B cell (primary cell): Measurements from ENCODE around the gene TMEM106B. TPM values are rescaled to one million over a fixed set of nuclear protein-coding genes. Genes with fewer than 3 reads are reported as not detected.
"Not testable (repeated sequence)": the region's sequence is repeated elsewhere in the genome, so short reads cannot be mapped to it uniquely, and the experiment has no call there.

Experiments
- ATAC-seq: fragments of 200-7000 bp; cut with Tn5 transposase; one replicate; pipeline ENCODE4 v1.10.0; 2021; ENCODE audit warnings: low read depth, mild to moderate bottlenecking, moderate number of reproducible peaks, moderate library complexity
- CTCF ChIA-PET: fragments of 350-600 bp; sonication (Branson Sonifier 250); formaldehyde crosslinking; loops from one replicate; lab custom pipeline; 2021; ENCODE audit warnings: antibody characterized with exemption, inconsistent platforms; lab: Charles Lee
- POLR2A ChIA-PET: fragments of 350-600 bp; sonication (Branson Sonifier 250); formaldehyde crosslinking; loops from one replicate; lab custom pipeline; 2021; ENCODE audit warnings: antibody characterized with exemption; lab: Charles Lee
- DNase-seq: peaks from one replicate; pipeline ENCODE4 v3.0.0; 2013
- H2AFZ ChIP-seq: 2 replicates; pipeline ENCODE4 v1.6.1; 2012; ENCODE audit warnings: mild to moderate bottlenecking, low read depth, low read length; ENCODE audit not compliant: insufficient read depth, poor library complexity, severe bottlenecking
- H3K27ac ChIP-seq, 2 donors: 1 replicate in 1 of 2; 2 replicates in 1 of 2; pipeline ENCODE4 v1.5.1; 2012 to 2013; ENCODE audit warnings: low read length in 2 of 2, mild to moderate bottlenecking in 2 of 2, moderate library complexity in 1 of 2
- H3K27me3 ChIP-seq, 4 experiments: fragments of 200-600 bp in 1 of 4; sonication (generic) in 1 of 4; replicated peaks in 1 of 4; 1 replicate in 2 of 4; 2 replicates in 2 of 4; pipeline versions ENCODE4 v1.6.1 to v1.7.0; 2013 to 2016; ENCODE audit warnings: low read length in 3 of 4, mild to moderate bottlenecking in 2 of 4, mixed read lengths in 1 of 4, moderate library complexity in 1 of 4; ENCODE audit not compliant: insufficient read depth in 4 of 4, control insufficient read depth in 3 of 4; ENCODE audit errors: control extremely low read depth in 1 of 4
- H3K36me3 ChIP-seq, 2 experiments: replicated peaks in 1 of 2; 1 replicate in 1 of 2; 2 replicates in 1 of 2; pipeline versions ENCODE4 v1.6.1 to v1.7.1; 2013; ENCODE audit warnings: low read length in 1 of 2; ENCODE audit not compliant: insufficient read depth in 2 of 2, control insufficient read depth in 1 of 2; ENCODE audit errors: control extremely low read depth in 1 of 2, extremely low read depth in 1 of 2
- H3K4me1 ChIP-seq, 2 donors: fragments of 200-600 bp in 1 of 2; sonication (generic) in 1 of 2; 1 replicate in 1 of 2; 2 replicates in 1 of 2; pipeline versions ENCODE4 v1.5.1 to v1.6.1; 2013 to 2017; ENCODE audit warnings: low read length in 2 of 2; ENCODE audit not compliant: control insufficient read depth in 2 of 2, insufficient read depth in 2 of 2
- H3K4me2 ChIP-seq: replicated peaks from 2 replicates; pipeline ENCODE3; 2012; ENCODE audit warnings: mild to moderate bottlenecking, low read depth, low read length; ENCODE audit not compliant: poor library complexity, severe bottlenecking
- H3K4me3 ChIP-seq, 5 experiments: fragments of 200-600 bp in 1 of 5; sonication (generic) in 1 of 5; 1 replicate in 3 of 5; 2 replicates in 2 of 5; pipeline versions ENCODE4 v1.5.1 to v1.7.0; 2011 to 2016; ENCODE audit warnings: low read length in 4 of 5, mild to moderate bottlenecking in 4 of 5, low read depth in 2 of 5, control low read depth in 1 of 5, moderate library complexity in 1 of 5; ENCODE audit not compliant: insufficient read depth in 1 of 5; ENCODE audit errors: control extremely low read depth in 1 of 5, extremely low read depth in 1 of 5
- H3K79me2 ChIP-seq: fragments of 200-600 bp; sonication (generic); one replicate; pipeline ENCODE4 v1.6.0; 2016; ENCODE audit warnings: low read length; ENCODE audit not compliant: control insufficient read depth, insufficient read depth
- H3K9ac ChIP-seq: fragments of 200-600 bp; sonication (generic); 2 replicates; pipeline ENCODE4 v1.6.1; 2017; ENCODE audit warnings: mild to moderate bottlenecking, low read length, moderate library complexity
- H3K9me3 ChIP-seq, 3 donors: one replicate each; pipeline versions ENCODE4 v1.6.1 to v1.7.1; 2013; ENCODE audit warnings: low read length in 2 of 3; ENCODE audit not compliant: control insufficient read depth in 2 of 3, insufficient read depth in 1 of 3; ENCODE audit errors: control extremely low read depth in 1 of 3
- H4K20me1 ChIP-seq: 2 replicates; pipeline ENCODE4 v1.6.0; 2012; ENCODE audit warnings: mild to moderate bottlenecking, low read length; ENCODE audit not compliant: insufficient read depth, control insufficient read depth, poor library complexity, severe bottlenecking
- H3K27ac Mint-ChIP-seq: one replicate; pipeline ENCODE4 v1.8.0; 2021; ENCODE audit warnings: mixed read lengths
- H3K27me3 Mint-ChIP-seq: one replicate; pipeline ENCODE4 v1.8.0; 2021; ENCODE audit warnings: mixed read lengths
- H3K4me1 Mint-ChIP-seq: one replicate; pipeline ENCODE4 v1.8.0; 2021; ENCODE audit warnings: mixed read lengths
- H3K4me3 Mint-ChIP-seq: one replicate; pipeline ENCODE4 v1.8.0; 2021; ENCODE audit warnings: mixed read lengths
- H3K9me3 Mint-ChIP-seq: one replicate; pipeline ENCODE4 v1.8.0; 2022; ENCODE audit warnings: mixed read lengths; ENCODE audit not compliant: insufficient read depth
- EZH2 ChIP-seq: IDR thresholded peaks from 2 replicates; pipeline ENCODE4 v1.6.1; 2012; ENCODE audit warnings: borderline replicate concordance, low read depth, mild to moderate bottlenecking, moderate library complexity, low read length; ENCODE audit not compliant: insufficient read depth, poor library complexity, severe bottlenecking
- WGBS: methylation state at CpG from one replicate; pipeline ENCODE4 v1.1.5; 2013; ENCODE audit warnings: missing lambda C conversion rate; ENCODE audit not compliant: insufficient coverage; 5-methylcytosine and 5-hydroxymethylcytosine counted together
- intact Hi-C: fragments of 100-400 bp; cut with micrococcal nuclease; formaldehyde crosslinking; loops from one replicate; pipeline ENCODE4 v1.10.0; 2022
- polyA plus RNA-seq: library from polyadenylated mRNA; depleted of rRNA; stranded (reverse); fragments of >200 nt; gene quantifications from 2 replicates; pipeline ENCODE4 v1.2.3, GENCODE V29; 2012
- total RNA-seq, 2 donors: library from RNA; stranded (reverse); fragments of 120-200 nt in 1 of 2; gene quantifications; 1 replicate in 1 of 2; 2 replicates in 1 of 2; pipeline versions ENCODE4 v1.2.3 to v1.2.4, GENCODE V29; 2013 to 2022
- TF ChIP-seq, protein P1 (sequence below): fragments of 200-600 bp; IDR thresholded peaks from one replicate; pipeline ENCODE4 v1.8.0; 2022; ENCODE audit warnings: antibody characterized with exemption, mild to moderate bottlenecking

The TMEM106B gene
- total and polyA plus RNA-seq, 2 donors (not counting 1 experiment from before 2014, with no cell fraction given) = 8.4 to 28.3 TPM

DNA sequence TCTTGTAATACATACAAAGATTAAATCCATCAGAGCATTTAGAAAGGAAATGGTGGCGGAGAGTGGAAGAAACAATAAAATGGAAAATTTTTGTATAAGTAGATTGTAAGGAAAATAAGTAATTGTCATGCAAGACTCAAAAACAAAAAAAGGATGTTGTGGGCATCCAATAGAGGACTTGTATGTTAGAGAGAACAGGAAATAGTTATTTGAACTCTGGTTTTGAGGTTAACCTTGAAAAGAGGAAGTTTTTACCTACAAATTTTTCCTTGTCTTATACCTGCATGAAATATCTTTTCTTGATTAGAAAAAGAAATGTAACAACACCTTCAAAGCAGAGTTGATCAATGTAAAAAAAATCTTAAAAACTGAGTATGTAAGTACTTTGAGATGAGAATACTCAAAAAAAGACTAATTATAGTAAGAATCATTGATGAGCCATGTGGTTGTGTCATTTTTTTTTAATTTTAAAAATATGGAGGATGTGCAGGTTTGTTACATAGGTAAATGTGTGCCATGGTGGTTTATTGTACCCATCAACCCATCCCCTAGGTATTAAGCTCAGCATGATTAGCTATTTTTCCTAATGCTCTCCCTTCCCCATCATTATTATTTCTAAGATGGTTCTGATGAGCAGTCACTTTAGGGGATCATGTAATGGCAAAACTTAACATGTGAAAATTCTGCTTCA is 11.9 kb downstream of the TMEM106B start:
- Mint-ChIP-seq H3K4me3 (no peak overlapping the region), H3K9me3 (no peaks in the 10 kb centered on the region), H3K4me1 (peaks cover 23% of the 10 kb centered on the region), H3K27me3 (no peaks in the 10 kb centered on the region), H3K27ac (no peak overlapping the region)
- Histone ChIP-seq H3K27me3 (no peaks in the 10 kb centered on the region), H3K4me3 (no peak overlapping the region), H3K79me2 (peaks cover 8% of the 10 kb centered on the region), H3K4me1 (peaks cover 8 to 16% of the 10 kb centered on the region in 2 donors), H3K9ac (no peak overlapping the region), H3K9me3 (no peaks in the 10 kb centered on the region), H3K4me2 (peak overlapping the region; percentile 19), H3K27ac (no peak overlapping the region), H3K36me3 (peaks cover 0 to 23% of the 10 kb centered on the region in 2 experiments), H2AFZ (no peak overlapping the region), H4K20me1 (peaks cover 15% of the 10 kb centered on the region)
- ATAC-seq (peak; percentile 69), DNase-seq (peak; percentile 61)
- intact Hi-C loops = loop anchor here (1.0 to 2.0 kb wide), 2 partner anchors 12 to 18 kb away; partner anchors contain the start of gene TMEM106B
- ChIA-PET POLR2A (interaction anchor here (0.7 kb wide), 1 partner anchor 105 kb away, joined by 4 read pairs; no protein-coding TSS in a partner anchor), CTCF (no interaction called here)
- whole genome bisulfite sequencing = no CpG with 5 or more reads among the region's 1 CpG
- TF ChIP-seq EZH2 = no peak
- TF ChIP-seq, protein P1, sequence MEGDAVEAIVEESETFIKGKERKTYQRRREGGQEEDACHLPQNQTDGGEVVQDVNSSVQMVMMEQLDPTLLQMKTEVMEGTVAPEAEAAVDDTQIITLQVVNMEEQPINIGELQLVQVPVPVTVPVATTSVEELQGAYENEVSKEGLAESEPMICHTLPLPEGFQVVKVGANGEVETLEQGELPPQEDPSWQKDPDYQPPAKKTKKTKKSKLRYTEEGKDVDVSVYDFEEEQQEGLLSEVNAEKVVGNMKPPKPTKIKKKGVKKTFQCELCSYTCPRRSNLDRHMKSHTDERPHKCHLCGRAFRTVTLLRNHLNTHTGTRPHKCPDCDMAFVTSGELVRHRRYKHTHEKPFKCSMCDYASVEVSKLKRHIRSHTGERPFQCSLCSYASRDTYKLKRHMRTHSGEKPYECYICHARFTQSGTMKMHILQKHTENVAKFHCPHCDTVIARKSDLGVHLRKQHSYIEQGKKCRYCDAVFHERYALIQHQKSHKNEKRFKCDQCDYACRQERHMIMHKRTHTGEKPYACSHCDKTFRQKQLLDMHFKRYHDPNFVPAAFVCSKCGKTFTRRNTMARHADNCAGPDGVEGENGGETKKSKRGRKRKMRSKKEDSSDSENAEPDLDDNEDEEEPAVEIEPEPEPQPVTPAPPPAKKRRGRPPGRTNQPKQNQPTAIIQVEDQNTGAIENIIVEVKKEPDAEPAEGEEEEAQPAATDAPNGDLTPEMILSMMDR = no peak

GRCh38 chr7:12225017-12225416 is 13.9 kb downstream of the TMEM106B start:
- H3K4me3 ChIP-seq, H3K9ac ChIP-seq, H3K27me3 Mint-ChIP-seq, H3K9me3 Mint-ChIP-seq, H3K4me2 ChIP-seq, H3K27ac Mint-ChIP-seq, H2AFZ ChIP-seq, H3K79me2 ChIP-seq, H3K9me3 ChIP-seq, ATAC-seq, CTCF ChIA-PET, H3K4me3 Mint-ChIP-seq, DNase-seq, intact Hi-C loops, H3K27me3 ChIP-seq, POLR2A ChIA-PET, H3K27ac ChIP-seq: not testable (repeated sequence)
- H3K4me1 Mint-ChIP-seq = peaks cover 23% of the 10 kb centered on the region
- H4K20me1 ChIP-seq = peaks cover 15% of the 10 kb centered on the region
- H3K4me1 ChIP-seq = peaks cover 8 to 16% of the 10 kb centered on the region in 2 donors
- WGBS = no CpG with 5 or more reads among the region's 7 CpGs
- H3K36me3 ChIP-seq = peaks cover 0 to 10% of the 10 kb centered on the region in 2 experiments
